ENCODE results near the gene ROCK2. TPM values are rescaled to one million over a fixed set of nuclear protein-coding genes. Genes with fewer than 3 reads are reported as not detected.

Gene ROCK2
- total RNA-seq, 2 donors from 2014 or later, result 19.1 to 26.3 TPM

- Mint-ChIP-seq H3K27ac (peak overlapping the region; percentile 73 to 87), H3K4me1 (ENCODE audit: low read depth in 2 of 2) (peaks cover 6 to 7% of the 10 kb centered on the region in 2 donors), H3K9me3 (no peaks in the 10 kb centered on the region), H3K27me3 (no peaks in the 10 kb centered on the region), H3K36me3 (no peaks in the 10 kb centered on the region), H3K4me3 (peak overlapping the region; percentile 73)
- ATAC-seq (no peak), DNase-seq (ENCODE audit: low spot score) (no peak)
Measured at GRCh38 chr2:11154016-11154922, 190.2 kb downstream of the ROCK2 start.

DNA sequence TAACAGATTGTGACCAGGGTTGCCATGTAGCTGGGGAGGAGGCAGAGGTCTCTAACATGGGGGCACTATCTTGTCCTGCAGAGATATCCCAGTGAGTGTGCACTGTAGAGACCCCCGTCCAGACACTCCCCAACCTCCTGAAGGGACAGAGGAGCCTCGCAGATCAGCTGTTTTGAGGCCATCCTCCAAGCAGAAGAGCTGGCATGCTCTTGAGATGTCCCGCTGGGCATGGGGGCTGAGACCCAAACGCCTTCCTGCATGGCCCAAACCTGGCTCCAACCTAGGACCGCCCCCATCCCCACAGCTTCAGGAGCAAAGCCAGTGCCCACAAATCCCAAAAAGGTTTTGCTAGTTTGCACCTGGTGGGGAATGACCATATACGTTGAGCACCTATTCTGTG is 191.8 kb downstream of the ROCK2 start:
- H3K4me3 Mint-ChIP-seq, result no peak overlapping the region
- no peak for DNase-seq (ENCODE audit: low spot score)
- peaks cover 4 to 6% of the 10 kb centered on the region in 2 donors for H3K4me1 Mint-ChIP-seq (ENCODE audit: low read depth in 2 of 2)
- no peak for ATAC-seq
- no peak overlapping the region for H3K27ac Mint-ChIP-seq
- no peaks in the 10 kb centered on the region for H3K27me3 Mint-ChIP-seq
- H3K36me3 Mint-ChIP-seq, result no peaks in the 10 kb centered on the region
- no peaks in the 10 kb centered on the region for H3K9me3 Mint-ChIP-seq

GRCh38 chr2:11147263-11147662 is 197.2 kb downstream of the ROCK2 start:
- ATAC-seq, result no peak
- DNase-seq (ENCODE audit: low spot score), result no peak

GRCh38 chr2:11146076-11146475 is 198.4 kb downstream of the ROCK2 start:
- peaks cover 14 to 18% of the 10 kb centered on the region in 2 donors for H3K27me3 Mint-ChIP-seq
- H3K9me3 Mint-ChIP-seq, result no peaks in the 10 kb centered on the region

More at GRCh38 chr2:11147263-11147662, 197.2 kb downstream of the ROCK2 start:
- Mint-ChIP-seq H3K27me3 (peaks cover 12 to 13% of the 10 kb centered on the region in 2 donors), H3K27ac (no peak overlapping the region), H3K4me3 (no peak overlapping the region), H3K4me1 (ENCODE audit: low read depth in 2 of 2) (no peaks in the 10 kb centered on the region), H3K36me3 (no peaks in the 10 kb centered on the region), H3K9me3 (no peaks in the 10 kb centered on the region)

DNA sequence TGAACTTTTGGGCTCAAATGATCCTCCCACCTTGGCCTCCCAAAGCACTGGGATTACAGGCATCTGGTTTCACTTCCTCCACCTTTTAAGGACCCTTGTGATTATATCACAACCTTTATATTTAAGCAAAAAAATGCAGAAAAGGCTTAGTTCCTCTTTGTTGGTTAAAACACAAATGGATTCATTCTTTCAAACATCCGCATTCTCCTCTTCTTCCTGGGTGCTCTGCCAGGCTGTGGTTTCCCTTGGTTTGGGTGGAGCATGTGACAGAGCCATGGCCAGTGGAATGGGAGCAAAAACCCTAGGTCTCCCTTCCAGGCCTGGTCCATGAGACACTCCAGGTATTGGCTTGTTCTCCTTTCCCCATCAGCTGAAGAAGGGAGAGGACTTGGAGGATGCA is 199.1 kb downstream of the ROCK2 start:
- peaks cover 0 to 3% of the 10 kb centered on the region in 2 donors for H3K4me1 Mint-ChIP-seq (ENCODE audit: low read depth in 2 of 2)
- H3K36me3 Mint-ChIP-seq, result no peaks in the 10 kb centered on the region
- peaks cover 14 to 20% of the 10 kb centered on the region in 2 donors for H3K27me3 Mint-ChIP-seq
- ATAC-seq (no peak), DNase-seq (ENCODE audit: low spot score) (no peak)
- no peak overlapping the region for H3K4me3 Mint-ChIP-seq
- no peaks in the 10 kb centered on the region for H3K9me3 Mint-ChIP-seq
- H3K27ac Mint-ChIP-seq, result no peak overlapping the region

More at GRCh38 chr2:11146076-11146475, 198.4 kb downstream of the ROCK2 start:
- Mint-ChIP-seq H3K27ac (no peak overlapping the region), H3K36me3 (no peaks in the 10 kb centered on the region), H3K4me3 (no peak overlapping the region), H3K4me1 (ENCODE audit: low read depth in 2 of 2) (peaks cover 0 to 3% of the 10 kb centered on the region in 2 donors)
- DNase-seq (ENCODE audit: low spot score), result no peak
- no peak for ATAC-seq

DNA sequence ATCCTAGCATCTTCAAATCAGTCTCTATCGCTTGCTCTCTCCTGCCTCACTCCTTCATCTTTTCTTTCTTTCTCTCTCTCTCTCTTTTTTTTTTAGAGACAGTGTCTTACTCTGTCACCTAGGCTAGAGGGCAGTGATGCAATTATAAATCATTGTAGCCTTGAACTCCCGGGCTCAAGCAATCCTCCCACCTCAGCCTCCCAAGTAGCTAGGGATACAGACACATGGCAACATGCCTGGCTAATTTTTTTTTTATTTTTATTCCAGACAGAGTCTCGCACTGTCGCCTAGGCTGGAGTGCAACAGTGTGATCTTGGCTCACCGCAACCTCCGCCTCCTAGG is 199.7 kb downstream of the ROCK2 start:
- Mint-ChIP-seq H3K27ac (no peak overlapping the region), H3K9me3 (no peaks in the 10 kb centered on the region), H3K4me3 (no peak overlapping the region), H3K4me1 (ENCODE audit: low read depth in 2 of 2) (peaks cover 0 to 3% of the 10 kb centered on the region in 2 donors), H3K27me3 (peaks cover 14 to 20% of the 10 kb centered on the region in 2 donors), H3K36me3 (no peaks in the 10 kb centered on the region)
- DNase-seq (ENCODE audit: low spot score) (no peak), ATAC-seq (no peak)

- H3K36me3 Mint-ChIP-seq, result no peaks in the 10 kb centered on the region
- H3K4me1 Mint-ChIP-seq (ENCODE audit: low read depth in 2 of 2), result peaks cover 0 to 3% of the 10 kb centered on the region in 2 donors
- H3K9me3 Mint-ChIP-seq, result no peaks in the 10 kb centered on the region
- no peak overlapping the region for H3K4me3 Mint-ChIP-seq
- H3K27ac Mint-ChIP-seq, result no peak overlapping the region
- peaks cover 14 to 20% of the 10 kb centered on the region in 2 donors for H3K27me3 Mint-ChIP-seq
- DNase-seq (ENCODE audit: low spot score) (no peak), ATAC-seq (no peak)
Measured at GRCh38 chr2:11144077-11144737, 200.2 kb downstream of the ROCK2 start.

GRCh38 chr2:11142987-11143386 is 201.4 kb downstream of the ROCK2 start:
- no peaks in the 10 kb centered on the region for H3K9me3 Mint-ChIP-seq
- no peak overlapping the region for H3K27ac Mint-ChIP-seq
- DNase-seq (ENCODE audit: low spot score), result no peak
- no peak for ATAC-seq
- peaks cover 0 to 3% of the 10 kb centered on the region in 2 donors for H3K4me1 Mint-ChIP-seq (ENCODE audit: low read depth in 2 of 2)
- peaks cover 14 to 20% of the 10 kb centered on the region in 2 donors for H3K27me3 Mint-ChIP-seq
- no peak overlapping the region for H3K4me3 Mint-ChIP-seq
- no peaks in the 10 kb centered on the region for H3K36me3 Mint-ChIP-seq

DNA sequence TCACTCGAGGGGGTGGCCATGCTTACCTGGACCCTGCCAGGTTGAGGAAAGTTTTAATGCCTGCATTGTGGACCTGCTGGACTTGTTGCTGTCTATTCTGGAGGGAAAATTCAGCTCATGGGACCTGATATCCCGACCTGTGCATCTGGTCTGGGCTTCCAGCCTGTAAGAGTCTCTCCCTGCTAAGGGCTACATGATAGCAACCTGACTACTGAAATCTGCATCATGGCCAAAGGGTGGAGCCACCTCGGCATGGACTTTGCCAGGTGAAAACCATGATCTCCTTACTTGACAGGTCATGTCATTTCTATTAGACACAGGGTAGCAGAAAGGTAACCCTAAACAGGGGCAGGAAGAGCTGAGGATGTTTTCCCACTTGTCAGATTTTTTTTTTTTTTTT is 202.1 kb downstream of the ROCK2 start:
- Mint-ChIP-seq H3K4me3 (no peak overlapping the region), H3K4me1 (ENCODE audit: low read depth in 2 of 2) (peaks cover 0 to 3% of the 10 kb centered on the region in 2 donors), H3K27me3 (peaks cover 14 to 20% of the 10 kb centered on the region in 2 donors), H3K27ac (no peak overlapping the region), H3K9me3 (no peaks in the 10 kb centered on the region), H3K36me3 (no peaks in the 10 kb centered on the region)
- DNase-seq (ENCODE audit: low spot score) (no peak), ATAC-seq (no peak)

DNA sequence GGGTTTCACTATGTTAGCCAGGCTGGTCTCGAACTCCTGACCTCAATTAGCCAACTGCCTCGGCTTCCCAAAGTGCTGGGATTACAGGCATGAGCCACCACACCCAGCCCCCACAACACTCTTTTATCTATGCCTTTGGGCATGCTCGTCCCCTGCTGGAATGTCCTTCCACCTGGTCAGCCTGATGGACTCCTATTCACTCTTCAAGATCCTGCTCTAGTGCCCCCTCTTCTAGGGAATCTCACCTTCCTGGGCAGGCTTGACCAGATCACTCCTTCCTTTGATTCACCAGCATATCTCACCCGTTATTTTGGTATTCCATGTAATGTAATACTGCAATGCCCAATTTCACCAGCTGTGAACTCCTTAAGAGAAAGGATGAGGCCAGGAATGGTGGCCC is 203.1 kb downstream of the ROCK2 start:
- Mint-ChIP-seq H3K9me3 (no peaks in the 10 kb centered on the region), H3K27me3 (peaks cover 19 to 24% of the 10 kb centered on the region in 2 donors), H3K36me3 (no peaks in the 10 kb centered on the region), H3K4me3 (no peak overlapping the region), H3K27ac (no peak overlapping the region), H3K4me1 (ENCODE audit: low read depth in 2 of 2) (peaks cover 0 to 3% of the 10 kb centered on the region in 2 donors)
- ATAC-seq, result no peak
- no peak for DNase-seq (ENCODE audit: low spot score)

DNA sequence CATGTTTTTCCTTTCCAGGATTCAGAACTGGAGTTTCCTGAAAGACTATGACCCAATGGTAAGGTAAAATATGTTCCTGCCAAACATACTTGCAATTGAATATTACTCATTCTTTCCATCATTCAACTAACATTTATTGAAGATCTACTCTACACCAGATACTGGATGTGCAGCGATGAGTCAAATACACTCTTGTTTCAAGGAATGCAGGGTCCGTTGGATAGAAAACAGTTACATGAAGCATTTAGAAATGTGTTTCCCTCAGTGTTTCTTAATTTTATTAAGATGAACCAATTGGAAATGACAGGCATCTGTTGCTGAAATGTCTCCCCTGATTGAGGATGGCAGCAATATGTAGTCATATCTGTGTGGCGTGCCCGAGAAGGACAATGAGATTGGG is 203.9 kb downstream of the ROCK2 start:
- H3K36me3 Mint-ChIP-seq, result no peaks in the 10 kb centered on the region
- H3K4me3 Mint-ChIP-seq, result no peak overlapping the region
- H3K27ac Mint-ChIP-seq, result no peak overlapping the region
- DNase-seq (ENCODE audit: low spot score) (no peak), ATAC-seq (no peak)
- peaks cover 0 to 3% of the 10 kb centered on the region in 2 donors for H3K4me1 Mint-ChIP-seq (ENCODE audit: low read depth in 2 of 2)
- H3K27me3 Mint-ChIP-seq, result peaks cover 26 to 29% of the 10 kb centered on the region in 2 donors
- no peaks in the 10 kb centered on the region for H3K9me3 Mint-ChIP-seq

- peaks cover 8% of the 10 kb centered on the region in 2 donors for H3K4me1 Mint-ChIP-seq (ENCODE audit: low read depth in 2 of 2)
- peaks cover 9 to 12% of the 10 kb centered on the region in 2 donors for H3K27me3 Mint-ChIP-seq
- no peaks in the 10 kb centered on the region for H3K9me3 Mint-ChIP-seq
- no peak for ATAC-seq
- DNase-seq (ENCODE audit: low spot score), result no peak
- H3K4me3 Mint-ChIP-seq, result no peak overlapping the region
- H3K27ac Mint-ChIP-seq, result no peak overlapping the region
- H3K36me3 Mint-ChIP-seq, result no peaks in the 10 kb centered on the region
Measured at GRCh38 chr2:11134349-11134748, 210.1 kb downstream of the ROCK2 start.

- ATAC-seq, result no peak
- no peak overlapping the region for H3K4me3 Mint-ChIP-seq
- no peaks in the 10 kb centered on the region for H3K9me3 Mint-ChIP-seq
- DNase-seq (ENCODE audit: low spot score), result no peak
- H3K27ac Mint-ChIP-seq, result no peak overlapping the region
- H3K27me3 Mint-ChIP-seq, result peaks cover 9 to 12% of the 10 kb centered on the region in 2 donors
- H3K36me3 Mint-ChIP-seq, result no peaks in the 10 kb centered on the region
- peaks cover 8% of the 10 kb centered on the region in 2 donors for H3K4me1 Mint-ChIP-seq (ENCODE audit: low read depth in 2 of 2)
Measured at GRCh38 chr2:11133936-11134320, 210.5 kb downstream of the ROCK2 start.
